HFFc6 (cell line): ENCODE measurements around the gene RANBP1. TPM values are rescaled to one million over a fixed set of nuclear protein-coding genes. Genes with fewer than 3 reads are reported as not detected.

Source experiments
- DNase-seq: peaks from one replicate; pipeline ENCODE4 v3.0.0-alpha.2; 2018
- H3K27ac Mint-ChIP-seq: 2 replicates; pipeline ENCODE4 v1.8.0; 2020; ENCODE audit warnings: mild to moderate bottlenecking, mixed read lengths
- H3K27me3 Mint-ChIP-seq: 2 replicates; pipeline ENCODE4 v1.8.0; 2021; ENCODE audit warnings: mild to moderate bottlenecking, moderate library complexity, mixed read lengths; ENCODE audit not compliant: insufficient read depth
- H3K36me3 Mint-ChIP-seq: 2 replicates; pipeline ENCODE4 v1.8.0; 2021; ENCODE audit warnings: low read depth, mixed read lengths
- H3K4me1 Mint-ChIP-seq: 2 replicates; pipeline ENCODE4 v1.8.0; 2020; ENCODE audit warnings: low read depth, mixed read lengths
- H3K4me3 Mint-ChIP-seq: 2 replicates; pipeline ENCODE4 v1.8.0; 2020; ENCODE audit warnings: mild to moderate bottlenecking, moderate library complexity, mixed read lengths
- H3K9me3 Mint-ChIP-seq: 2 replicates; pipeline ENCODE4 v1.8.0; 2020; ENCODE audit warnings: mild to moderate bottlenecking, mixed read lengths
- total RNA-seq, 6 experiments: library from RNA; stranded (reverse); fragmentation: NEBNext Ultra II Directional; extraction: Animal tissue kit (Norgen Biotek cat#: 25700); gene quantifications; 2 replicates in 1 of 6; 3 replicates in 5 of 6; pipeline ENCODE4 v1.2.3, GENCODE V29; 2021
- TF ChIP-seq, protein P1 (sequence below): fragments of 200-600 bp; sonication (generic); IDR thresholded peaks from 2 replicates; pipeline ENCODE4 v1.5.0; 2021; ENCODE audit warnings: antibody characterized with exemption, mild to moderate bottlenecking

The RANBP1 gene
- total RNA-seq, 6 experiments from 2014 or later: 177 to 231 (median 226) TPM

DNA sequence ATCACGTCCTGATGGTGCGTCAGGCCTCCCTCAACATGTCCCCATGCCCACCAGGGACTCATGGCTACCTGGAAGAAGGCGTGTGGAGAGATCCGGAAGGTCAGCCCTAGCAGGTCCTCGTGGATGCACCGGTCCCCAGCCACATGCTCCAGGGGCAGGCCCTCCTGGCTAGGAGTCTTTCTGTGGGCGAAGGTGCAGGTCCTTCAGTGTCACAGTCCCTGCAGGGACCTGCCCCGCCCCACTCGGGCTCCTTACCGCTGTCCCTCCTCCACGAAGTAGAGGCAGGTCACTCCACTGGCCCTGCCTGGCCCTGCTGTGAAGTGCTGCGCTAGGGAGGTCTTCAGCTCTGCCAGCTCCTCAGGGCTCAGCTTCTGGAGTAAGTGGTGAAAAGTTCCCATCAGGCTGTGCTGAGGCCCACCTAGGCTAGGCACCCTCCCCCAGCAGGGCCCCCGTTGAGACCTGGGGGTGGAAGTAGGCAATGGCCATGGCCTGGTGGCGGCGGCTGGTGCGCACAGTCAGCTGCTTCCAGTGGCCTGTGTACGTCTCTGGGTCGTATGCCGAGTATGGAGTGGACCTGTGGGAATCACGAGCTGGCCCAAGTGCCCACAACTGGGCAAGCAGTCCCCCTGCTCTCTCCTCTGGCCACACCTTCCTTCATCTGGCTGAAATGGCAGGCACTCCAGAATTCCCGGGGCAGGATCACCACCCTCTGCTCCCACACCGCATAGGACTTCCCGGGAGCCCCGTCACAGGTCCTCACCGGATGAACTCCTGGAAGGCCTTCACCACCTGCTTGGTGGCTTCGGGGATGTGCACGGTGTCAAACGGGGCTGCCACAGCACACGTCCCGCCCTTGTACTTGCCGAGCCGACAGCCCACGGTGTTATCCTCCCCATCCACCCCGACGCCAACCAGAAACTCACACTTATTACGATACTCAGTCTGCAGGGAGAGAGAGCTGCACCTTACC, 1.1 kb upstream of the RANBP1 start:
- peaks cover 23% of the 10 kb centered on the region for H3K36me3 Mint-ChIP-seq
- no peak for DNase-seq
- H3K4me1 Mint-ChIP-seq: peaks cover 17% of the 10 kb centered on the region
- H3K9me3 Mint-ChIP-seq: no peaks in the 10 kb centered on the region
- peaks cover 7% of the 10 kb centered on the region for H3K27me3 Mint-ChIP-seq
- H3K27ac Mint-ChIP-seq: peak overlapping the region; percentile 61
- H3K4me3 Mint-ChIP-seq: peak overlapping the region; percentile 62
- TF ChIP-seq, protein P1, sequence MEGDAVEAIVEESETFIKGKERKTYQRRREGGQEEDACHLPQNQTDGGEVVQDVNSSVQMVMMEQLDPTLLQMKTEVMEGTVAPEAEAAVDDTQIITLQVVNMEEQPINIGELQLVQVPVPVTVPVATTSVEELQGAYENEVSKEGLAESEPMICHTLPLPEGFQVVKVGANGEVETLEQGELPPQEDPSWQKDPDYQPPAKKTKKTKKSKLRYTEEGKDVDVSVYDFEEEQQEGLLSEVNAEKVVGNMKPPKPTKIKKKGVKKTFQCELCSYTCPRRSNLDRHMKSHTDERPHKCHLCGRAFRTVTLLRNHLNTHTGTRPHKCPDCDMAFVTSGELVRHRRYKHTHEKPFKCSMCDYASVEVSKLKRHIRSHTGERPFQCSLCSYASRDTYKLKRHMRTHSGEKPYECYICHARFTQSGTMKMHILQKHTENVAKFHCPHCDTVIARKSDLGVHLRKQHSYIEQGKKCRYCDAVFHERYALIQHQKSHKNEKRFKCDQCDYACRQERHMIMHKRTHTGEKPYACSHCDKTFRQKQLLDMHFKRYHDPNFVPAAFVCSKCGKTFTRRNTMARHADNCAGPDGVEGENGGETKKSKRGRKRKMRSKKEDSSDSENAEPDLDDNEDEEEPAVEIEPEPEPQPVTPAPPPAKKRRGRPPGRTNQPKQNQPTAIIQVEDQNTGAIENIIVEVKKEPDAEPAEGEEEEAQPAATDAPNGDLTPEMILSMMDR: no peak

DNA sequence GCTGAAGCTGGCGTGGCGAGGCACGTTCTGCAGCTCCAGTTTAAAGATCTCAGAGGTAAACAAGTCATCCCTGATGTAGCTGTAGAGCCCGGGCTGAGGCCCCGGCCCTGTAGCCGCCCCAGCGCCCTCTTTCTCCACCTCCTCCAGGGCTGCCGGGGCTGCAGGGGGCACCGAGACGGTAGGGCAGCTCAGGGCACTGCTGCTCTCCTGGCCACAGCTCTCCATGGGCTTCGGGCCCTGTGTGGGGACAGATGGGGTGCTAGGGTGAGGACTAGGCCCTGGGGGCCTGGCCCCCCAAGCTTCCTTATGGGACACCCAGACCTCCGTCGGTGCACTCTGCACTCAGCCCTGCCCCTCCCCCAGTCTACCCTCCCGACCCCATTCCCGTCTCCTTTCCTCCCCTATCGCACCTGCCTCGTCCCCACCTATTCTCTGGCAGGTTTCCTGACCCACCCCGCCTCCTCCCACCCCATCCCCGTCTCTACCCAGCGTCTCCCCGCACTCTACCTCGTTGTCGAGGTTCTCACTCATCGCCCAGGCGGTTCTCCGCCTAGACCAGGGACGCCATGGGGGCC, 559 bp downstream of the RANBP1 start:
- DNase-seq: no peak

DNA sequence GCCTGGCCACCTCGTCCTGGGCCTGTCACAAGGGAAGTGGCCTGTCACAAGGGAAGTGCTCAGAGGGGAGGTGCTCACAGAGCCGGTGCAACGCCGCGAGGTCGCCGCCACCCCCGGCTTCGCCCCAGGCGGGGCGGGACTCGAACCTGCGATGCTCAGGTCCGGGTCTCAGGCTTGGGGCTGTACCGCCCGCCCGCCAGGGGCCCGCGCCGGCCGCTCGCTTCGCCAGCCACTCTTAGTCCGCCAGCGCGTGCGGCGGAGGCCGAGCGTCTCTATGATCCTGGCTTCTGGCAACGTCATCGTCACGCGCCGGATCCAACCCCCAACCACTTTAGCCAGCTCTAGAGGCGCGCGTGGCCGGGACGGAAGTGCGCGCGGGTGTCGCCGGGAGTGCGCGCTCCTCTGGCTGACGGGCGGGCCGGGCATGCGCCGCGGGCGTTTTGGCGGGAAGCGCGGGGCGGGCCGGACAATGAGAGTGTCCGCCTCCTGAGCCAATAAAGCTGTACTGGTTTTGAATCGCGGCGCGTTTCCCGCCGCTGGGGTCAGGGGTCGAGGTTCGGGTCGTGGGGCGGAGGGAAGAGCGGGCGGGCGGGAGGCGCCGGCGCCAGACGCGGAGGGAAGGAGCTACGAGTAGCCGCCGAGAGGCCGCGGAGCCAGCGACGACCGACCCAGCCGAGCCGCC, 1.2 kb downstream of the RANBP1 start, which contains the start of gene TRMT2A:
TSS of gene TRMT2A (minus strand) at position 276 of the 682 bp plus-strand sequence. CDS start 320 bp downstream, outside the sequence.
- TF ChIP-seq, protein P1: no peak; the same call in 1 of the 2 replicates
- no peaks in the 10 kb centered on the region for H3K9me3 Mint-ChIP-seq
- H3K36me3 Mint-ChIP-seq: peaks cover 19% of the 10 kb centered on the region
- peak; percentile 97 for DNase-seq
- peak within 1 kb of the TSS; percentile 95 for H3K4me3 Mint-ChIP-seq
- H3K27ac Mint-ChIP-seq: peak within 1 kb of the TSS; percentile 81
- H3K27me3 Mint-ChIP-seq: peaks cover 7% of the 10 kb centered on the region
- peaks cover 17% of the 10 kb centered on the region for H3K4me1 Mint-ChIP-seq

More for the DNA sequence above, 559 bp downstream of the RANBP1 start:
- TF ChIP-seq, protein P1: no peak
- no peaks in the 10 kb centered on the region for H3K9me3 Mint-ChIP-seq
- peaks cover 19% of the 10 kb centered on the region for H3K36me3 Mint-ChIP-seq
- peak overlapping the region; percentile 81 for H3K27ac Mint-ChIP-seq
- H3K4me3 Mint-ChIP-seq: peak overlapping the region; percentile 88
- peaks cover 17% of the 10 kb centered on the region for H3K4me1 Mint-ChIP-seq
- peaks cover 7% of the 10 kb centered on the region for H3K27me3 Mint-ChIP-seq

DNA sequence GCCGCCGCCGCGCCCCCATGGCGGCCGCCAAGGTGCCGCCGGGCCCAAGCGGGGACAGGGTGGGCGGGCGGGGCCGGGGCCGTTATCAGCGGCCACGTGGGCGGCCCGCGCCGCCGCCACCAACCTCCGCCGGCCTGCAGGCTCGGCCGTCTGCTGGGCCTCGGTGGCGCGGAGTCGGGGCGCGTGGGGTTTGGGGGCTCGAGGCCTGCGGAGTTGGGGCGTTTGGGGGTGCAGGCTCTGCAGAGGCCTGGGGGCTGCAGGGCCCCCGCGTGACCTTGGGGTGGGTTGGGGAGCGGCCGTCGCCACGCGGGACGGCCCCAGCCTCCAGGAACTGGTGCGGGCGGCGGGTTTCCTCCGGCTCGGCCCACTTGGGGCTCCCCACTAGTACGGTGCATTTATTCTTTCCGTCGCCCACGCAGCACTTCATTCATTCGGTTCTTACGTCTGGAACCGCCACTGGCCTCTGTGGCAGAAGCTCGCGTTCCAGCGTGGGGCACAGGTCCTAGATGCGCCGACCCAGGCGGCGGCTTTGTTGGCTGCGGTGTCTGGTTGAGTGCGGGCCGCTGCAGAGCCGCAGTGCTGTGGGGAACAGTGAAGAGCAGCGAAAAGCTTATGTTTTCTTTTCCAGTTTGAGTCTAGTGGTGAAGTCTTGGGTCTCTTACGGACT, 1.9 kb downstream of the RANBP1 start:
- DNase-seq: peak; percentile 18
- H3K27me3 Mint-ChIP-seq: peaks cover 7% of the 10 kb centered on the region
- peaks cover 17% of the 10 kb centered on the region for H3K4me1 Mint-ChIP-seq
- TF ChIP-seq, protein P1: no peak
- peak overlapping the region; percentile 95 for H3K4me3 Mint-ChIP-seq
- peak overlapping the region; percentile 76 for H3K27ac Mint-ChIP-seq
- H3K9me3 Mint-ChIP-seq: no peaks in the 10 kb centered on the region
- H3K36me3 Mint-ChIP-seq: peaks cover 19% of the 10 kb centered on the region
